ENCODE measurements around the gene NOS1. TPM values are rescaled to one million over a fixed set of nuclear protein-coding genes. Genes with fewer than 3 reads are reported as not detected.

NOS1 gene
- total RNA-seq, 1 donor from 2014 or later = 0.05 TPM

DNA sequence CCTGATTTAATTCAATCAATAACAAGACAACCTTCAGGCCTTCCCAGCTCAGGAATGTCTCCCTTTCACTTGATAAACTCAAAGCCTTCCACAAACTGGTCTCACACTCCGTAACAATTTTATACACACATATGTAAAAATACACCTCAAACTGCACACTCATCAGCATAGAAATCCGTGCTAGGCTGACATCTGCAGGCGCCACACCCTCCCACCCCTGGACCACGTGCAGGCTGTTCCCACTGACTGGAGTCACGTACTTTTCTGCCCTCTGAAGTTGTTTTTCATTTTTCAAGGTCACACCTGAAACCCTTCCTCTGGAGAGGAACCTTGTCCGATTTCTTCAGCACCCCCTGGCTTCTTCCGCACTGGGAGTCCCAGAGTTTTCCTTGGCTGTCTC, 198.8 kb downstream of the NOS1 start:
- no peaks in the 10 kb centered on the region for H3K27me3 Mint-ChIP-seq (ENCODE audit: unreplicated experiment)
- H3K36me3 Mint-ChIP-seq (ENCODE audit: unreplicated experiment) = peaks cover 58% of the 10 kb centered on the region
- no peak overlapping the region for H3K4me3 Mint-ChIP-seq (ENCODE audit: unreplicated experiment)
- TF ChIP-seq, protein P1, sequence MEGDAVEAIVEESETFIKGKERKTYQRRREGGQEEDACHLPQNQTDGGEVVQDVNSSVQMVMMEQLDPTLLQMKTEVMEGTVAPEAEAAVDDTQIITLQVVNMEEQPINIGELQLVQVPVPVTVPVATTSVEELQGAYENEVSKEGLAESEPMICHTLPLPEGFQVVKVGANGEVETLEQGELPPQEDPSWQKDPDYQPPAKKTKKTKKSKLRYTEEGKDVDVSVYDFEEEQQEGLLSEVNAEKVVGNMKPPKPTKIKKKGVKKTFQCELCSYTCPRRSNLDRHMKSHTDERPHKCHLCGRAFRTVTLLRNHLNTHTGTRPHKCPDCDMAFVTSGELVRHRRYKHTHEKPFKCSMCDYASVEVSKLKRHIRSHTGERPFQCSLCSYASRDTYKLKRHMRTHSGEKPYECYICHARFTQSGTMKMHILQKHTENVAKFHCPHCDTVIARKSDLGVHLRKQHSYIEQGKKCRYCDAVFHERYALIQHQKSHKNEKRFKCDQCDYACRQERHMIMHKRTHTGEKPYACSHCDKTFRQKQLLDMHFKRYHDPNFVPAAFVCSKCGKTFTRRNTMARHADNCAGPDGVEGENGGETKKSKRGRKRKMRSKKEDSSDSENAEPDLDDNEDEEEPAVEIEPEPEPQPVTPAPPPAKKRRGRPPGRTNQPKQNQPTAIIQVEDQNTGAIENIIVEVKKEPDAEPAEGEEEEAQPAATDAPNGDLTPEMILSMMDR (IDR thresholded peaks at IDR 0.05) = no peak
- no peaks in the 10 kb centered on the region for H3K4me1 Mint-ChIP-seq (ENCODE audit: unreplicated experiment)
- DNase-seq (ENCODE audit: extremely low spot score, unreplicated experiment) = no peak
- H3K9me3 Mint-ChIP-seq (ENCODE audit: unreplicated experiment) = no peaks in the 10 kb centered on the region
- H3K27ac Mint-ChIP-seq (ENCODE audit: unreplicated experiment) = no peak overlapping the region

DNA sequence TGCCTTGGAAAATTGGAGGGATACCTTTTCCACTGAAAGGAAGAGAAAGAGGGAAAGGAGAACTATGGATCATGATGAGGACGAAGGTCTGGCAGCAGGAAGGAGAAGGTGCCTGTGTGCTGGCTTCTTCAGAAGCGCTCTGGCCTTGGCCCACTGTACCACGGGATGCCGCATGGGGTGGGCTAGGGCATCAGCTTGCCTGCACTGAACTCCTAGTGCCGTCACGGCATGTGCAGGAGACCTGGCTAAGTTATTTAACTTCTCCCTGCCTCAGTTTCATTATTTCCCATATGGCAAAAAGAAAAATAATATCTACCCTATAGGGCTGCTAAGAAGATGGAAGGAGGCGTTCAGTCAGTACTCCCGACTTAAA, 199.3 kb downstream of the NOS1 start:
- no peaks in the 10 kb centered on the region for H3K4me1 Mint-ChIP-seq (ENCODE audit: unreplicated experiment)
- TF ChIP-seq, protein P1 (IDR thresholded peaks at IDR 0.05) = no peak
- H3K27ac Mint-ChIP-seq (ENCODE audit: unreplicated experiment) = no peak overlapping the region
- no peaks in the 10 kb centered on the region for H3K9me3 Mint-ChIP-seq (ENCODE audit: unreplicated experiment)
- no peaks in the 10 kb centered on the region for H3K27me3 Mint-ChIP-seq (ENCODE audit: unreplicated experiment)
- H3K36me3 Mint-ChIP-seq (ENCODE audit: unreplicated experiment) = peaks cover 62% of the 10 kb centered on the region
- DNase-seq (ENCODE audit: extremely low spot score, unreplicated experiment) = no peak
- H3K4me3 Mint-ChIP-seq (ENCODE audit: unreplicated experiment) = no peak overlapping the region

DNA sequence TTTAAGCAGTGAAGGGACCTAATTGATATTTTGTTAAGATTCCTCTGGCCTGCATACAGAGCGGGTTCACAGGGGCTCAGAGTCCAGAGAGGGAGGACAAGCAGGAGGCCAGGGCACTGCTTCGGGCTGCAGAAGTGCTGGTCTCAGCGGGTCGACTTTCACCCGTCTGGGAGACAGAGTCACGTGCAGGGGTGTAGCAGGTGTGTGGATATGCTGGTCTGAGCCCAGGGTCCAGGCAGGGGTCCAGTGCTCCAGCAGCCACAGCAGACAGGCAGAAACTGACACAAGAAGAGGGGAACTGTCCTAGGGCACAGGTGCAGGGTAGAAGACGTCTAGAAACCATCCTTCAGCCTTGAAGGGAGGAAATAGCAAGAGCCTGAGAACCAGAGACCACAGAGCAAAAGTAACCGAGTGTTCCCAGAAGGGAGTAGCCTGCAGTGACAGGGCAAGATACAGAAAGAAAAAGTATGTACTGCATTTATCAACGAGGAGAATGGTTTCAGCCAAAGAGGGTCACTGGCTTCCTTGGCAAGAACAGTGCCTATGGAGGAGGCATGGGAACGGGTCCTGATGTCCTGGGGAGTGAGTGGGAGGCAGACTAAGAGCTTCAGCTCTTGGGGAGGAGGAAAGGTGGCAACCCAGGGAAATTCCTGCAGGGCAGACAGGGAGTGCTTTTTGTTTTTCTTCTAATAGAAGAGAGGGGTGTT, 199.8 kb downstream of the NOS1 start:
- no peak for DNase-seq (ENCODE audit: extremely low spot score, unreplicated experiment)
- no peak overlapping the region for H3K4me3 Mint-ChIP-seq (ENCODE audit: unreplicated experiment)
- H3K36me3 Mint-ChIP-seq (ENCODE audit: unreplicated experiment) = peaks cover 63% of the 10 kb centered on the region
- peak overlapping the region; percentile 35 for H3K27ac Mint-ChIP-seq (ENCODE audit: unreplicated experiment)
- no peaks in the 10 kb centered on the region for H3K9me3 Mint-ChIP-seq (ENCODE audit: unreplicated experiment)
- H3K4me1 Mint-ChIP-seq (ENCODE audit: unreplicated experiment) = no peaks in the 10 kb centered on the region
- TF ChIP-seq, protein P1 (IDR thresholded peaks at IDR 0.05) = no peak
- H3K27me3 Mint-ChIP-seq (ENCODE audit: unreplicated experiment) = no peaks in the 10 kb centered on the region

DNA sequence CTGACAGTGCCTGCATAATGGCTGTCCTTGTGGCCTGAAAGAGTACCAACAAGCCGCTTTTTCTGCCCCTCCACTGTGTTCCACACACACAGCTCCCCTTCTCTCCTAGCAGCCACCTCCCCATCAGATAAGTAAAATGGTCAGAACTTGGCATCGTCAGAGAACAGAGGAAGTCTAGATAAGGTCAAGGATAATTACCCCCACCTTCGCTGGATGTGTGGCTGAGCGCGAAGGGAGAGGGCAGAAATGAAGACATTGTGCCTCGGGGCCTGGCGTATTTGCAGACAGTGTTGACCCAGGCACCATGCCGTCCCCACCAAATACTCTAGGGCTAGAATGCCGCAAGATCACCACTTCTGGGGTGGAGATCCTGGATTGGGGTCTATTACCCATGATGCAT, 201.8 kb downstream of the NOS1 start:
- H3K4me3 Mint-ChIP-seq (ENCODE audit: unreplicated experiment) = no peak overlapping the region

DNA sequence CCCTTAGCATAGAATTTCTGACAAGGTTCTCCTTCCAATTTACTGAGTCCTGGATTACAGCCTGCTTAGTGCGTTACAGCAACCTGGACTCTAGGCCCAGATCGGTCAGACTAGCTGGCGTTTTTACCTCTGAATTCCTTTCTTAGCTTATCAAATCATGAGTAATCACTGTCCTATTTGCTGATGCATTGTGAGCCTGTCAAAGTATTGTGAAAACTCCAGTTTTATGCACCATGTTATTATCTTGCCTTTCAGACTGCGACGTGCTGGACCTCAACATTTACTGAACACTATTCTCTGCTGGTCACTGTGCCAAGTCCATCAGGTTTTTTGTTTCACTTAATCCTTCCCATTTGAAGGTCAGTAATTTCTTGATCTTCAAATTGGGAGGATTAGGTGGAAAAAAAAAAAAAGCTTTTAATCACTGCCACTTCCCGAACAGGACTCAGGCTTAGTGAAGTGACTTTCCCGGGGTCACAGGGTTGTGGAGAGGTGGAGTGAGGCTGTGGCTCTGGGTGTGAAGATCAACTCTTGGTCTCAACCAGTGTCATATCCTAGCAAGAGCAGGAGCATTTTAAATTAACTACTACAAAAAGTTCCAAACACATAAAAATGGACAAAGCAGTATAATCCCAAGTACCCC, 202.4 kb downstream of the NOS1 start:
- H3K27ac Mint-ChIP-seq (ENCODE audit: unreplicated experiment) = no peak overlapping the region
- no peak for DNase-seq (ENCODE audit: extremely low spot score, unreplicated experiment)
- H3K36me3 Mint-ChIP-seq (ENCODE audit: unreplicated experiment) = peaks cover 57% of the 10 kb centered on the region
- H3K4me1 Mint-ChIP-seq (ENCODE audit: unreplicated experiment) = no peaks in the 10 kb centered on the region
- TF ChIP-seq, protein P1 (IDR thresholded peaks at IDR 0.05) = no peak
- no peaks in the 10 kb centered on the region for H3K9me3 Mint-ChIP-seq (ENCODE audit: unreplicated experiment)
- H3K27me3 Mint-ChIP-seq (ENCODE audit: unreplicated experiment) = no peaks in the 10 kb centered on the region
- H3K4me3 Mint-ChIP-seq (ENCODE audit: unreplicated experiment) = no peak overlapping the region

More for the DNA sequence above, 201.8 kb downstream of the NOS1 start:
- Mint-ChIP-seq H3K36me3 (ENCODE audit: unreplicated experiment) (peaks cover 58% of the 10 kb centered on the region), H3K27me3 (ENCODE audit: unreplicated experiment) (no peaks in the 10 kb centered on the region), H3K9me3 (ENCODE audit: unreplicated experiment) (no peaks in the 10 kb centered on the region), H3K4me1 (ENCODE audit: unreplicated experiment) (no peaks in the 10 kb centered on the region), H3K27ac (ENCODE audit: unreplicated experiment) (no peak overlapping the region)
- DNase-seq (ENCODE audit: extremely low spot score, unreplicated experiment) = no peak
- TF ChIP-seq, protein P1 (IDR thresholded peaks at IDR 0.05) = no peak

Data from osteocyte (in vitro differentiated cells).